NCI-H2196 (cell line): ENCODE measurements around the gene SHISA3.
"Not testable (repeated sequence)": the region's sequence is repeated elsewhere in the genome, so short reads cannot be mapped to it uniquely, and the experiment has no call there.

Source experiments
- DNase-seq: peaks from one replicate; lab custom pipeline; 2025; ENCODE audit not compliant: unreplicated experiment; lab: John Stamatoyannopoulos, UW

Gene SHISA3

GRCh38 chr4:42396752-42397634 lies at the start of gene SHISA3:
SHISA3 (plus strand) TSS chr4:42397488; CDS start chr4:42398057, 569 bp downstream.
- DNase-seq = no peak

- no peak for DNase-seq
These were observed 49.0 kb upstream of the SHISA3 start for GRCh38 chr4:42348247-42348646.

- no peak for DNase-seq
These were observed 48.6 kb upstream of the SHISA3 start for GRCh38 chr4:42348692-42349091.

GRCh38 chr4:42350611-42351182 lies 46.6 kb upstream of the SHISA3 start:
- no peak for DNase-seq

- DNase-seq = no peak
These were observed 45.2 kb upstream of the SHISA3 start for GRCh38 chr4:42352049-42352448.

GRCh38 chr4:42357325-42357724 lies 40.0 kb upstream of the SHISA3 start:
- no peak for DNase-seq

- DNase-seq = no peak
These were observed 37.6 kb upstream of the SHISA3 start for GRCh38 chr4:42359711-42360110.

- DNase-seq = no peak
These were observed 37.0 kb upstream of the SHISA3 start for GRCh38 chr4:42360256-42360669.

- DNase-seq = no peak
These were observed 35.8 kb upstream of the SHISA3 start for GRCh38 chr4:42361456-42361855.

- no peak for DNase-seq
These were observed 34.7 kb upstream of the SHISA3 start for GRCh38 chr4:42362591-42362990.

GRCh38 chr4:42363614-42364013 lies 33.7 kb upstream of the SHISA3 start:
- DNase-seq = no peak

- no peak for DNase-seq
These were observed 32.8 kb upstream of the SHISA3 start for GRCh38 chr4:42364266-42365053.

- DNase-seq = no peak
These were observed 30.3 kb upstream of the SHISA3 start for GRCh38 chr4:42366959-42367358.

GRCh38 chr4:42369489-42369888 lies 27.8 kb upstream of the SHISA3 start:
- DNase-seq = no peak

- DNase-seq = no peak
These were observed 25.7 kb upstream of the SHISA3 start for GRCh38 chr4:42371305-42372252.

- not testable (repeated sequence) for DNase-seq
These were observed 25.0 kb upstream of the SHISA3 start for GRCh38 chr4:42372303-42372702.

GRCh38 chr4:42377497-42377896 lies 19.8 kb upstream of the SHISA3 start:
- no peak for DNase-seq

- DNase-seq = no peak
These were observed 15.6 kb upstream of the SHISA3 start for GRCh38 chr4:42381666-42382065.

- DNase-seq = no peak
These were observed 11.8 kb upstream of the SHISA3 start for GRCh38 chr4:42385516-42385915.

GRCh38 chr4:42390622-42391354 lies 6.5 kb upstream of the SHISA3 start:
- no peak for DNase-seq
